ENCODE measurements around the gene CDPF1.

CDPF1 gene

GRCh38 chr22:46250035-46250782 is at the start of gene CDPF1:
Gene CDPF1, minus strand, starts transcription at chr22:46250293. Its CDS starts 2,009 bp downstream, at chr22:46248284.
- no peaks in the 10 kb centered on the region for H3K27me3 ChIP-seq (ENCODE audit: control insufficient read depth, insufficient read depth, low read length)
- H3K4me3 ChIP-seq (ENCODE audit: low read length), result peak within 1 kb of the TSS; percentile 92
- peak within 1 kb of the TSS; percentile 89 for H3K9ac ChIP-seq (ENCODE audit: low read length)
- H3K27ac ChIP-seq (ENCODE audit: low read depth, low read length), result peak within 1 kb of the TSS; percentile 87
- H3K4me1 ChIP-seq (ENCODE audit: control insufficient read depth, insufficient read depth, low read length), result peaks cover 14% of the 10 kb centered on the region
- H3K36me3 ChIP-seq (ENCODE audit: control insufficient read depth, insufficient read depth, low read length), result no peaks in the 10 kb centered on the region

GRCh38 chr22:46299101-46299500 is 49.0 kb upstream of the CDPF1 start:
- Histone ChIP-seq H3K9ac (ENCODE audit: low read length) (no peak overlapping the region), H3K27me3 (ENCODE audit: control insufficient read depth, insufficient read depth, low read length) (no peaks in the 10 kb centered on the region), H3K36me3 (ENCODE audit: control insufficient read depth, insufficient read depth, low read length) (no peaks in the 10 kb centered on the region), H3K4me1 (ENCODE audit: control insufficient read depth, insufficient read depth, low read length) (peaks cover 5% of the 10 kb centered on the region), H3K27ac (ENCODE audit: low read depth, low read length) (no peak overlapping the region), H3K4me3 (ENCODE audit: low read length) (no peak overlapping the region)

GRCh38 chr22:46297151-46297812 is 47.2 kb upstream of the CDPF1 start:
- Histone ChIP-seq H3K4me3 (ENCODE audit: low read length) (peak overlapping the region; percentile 57), H3K4me1 (ENCODE audit: control insufficient read depth, insufficient read depth, low read length) (peaks cover 5% of the 10 kb centered on the region), H3K27me3 (ENCODE audit: control insufficient read depth, insufficient read depth, low read length) (no peaks in the 10 kb centered on the region), H3K36me3 (ENCODE audit: control insufficient read depth, insufficient read depth, low read length) (peaks cover 7% of the 10 kb centered on the region), H3K27ac (ENCODE audit: low read depth, low read length) (no peak overlapping the region), H3K9ac (ENCODE audit: low read length) (no peak overlapping the region)

- Histone ChIP-seq H3K9ac (ENCODE audit: low read length) (peak within 1 kb of the TSS; percentile 50), H3K27ac (ENCODE audit: low read depth, low read length) (peak within 1 kb of the TSS; percentile 88), H3K4me3 (ENCODE audit: low read length) (peak within 1 kb of the TSS; percentile 73), H3K4me1 (ENCODE audit: control insufficient read depth, insufficient read depth, low read length) (peaks cover 5% of the 10 kb centered on the region), H3K36me3 (ENCODE audit: control insufficient read depth, insufficient read depth, low read length) (peaks cover 7% of the 10 kb centered on the region), H3K27me3 (ENCODE audit: control insufficient read depth, insufficient read depth, low read length) (no peaks in the 10 kb centered on the region)
Observed at GRCh38 chr22:46296257-46297150, 46.4 kb upstream of the CDPF1 start, which contains the start of gene GTSE1. Gene GTSE1, plus strand, starts transcription at chr22:46296870. Its CDS starts 531 bp downstream, at chr22:46297401.

- peaks cover 5% of the 10 kb centered on the region for H3K4me1 ChIP-seq (ENCODE audit: control insufficient read depth, insufficient read depth, low read length)
- H3K27me3 ChIP-seq (ENCODE audit: control insufficient read depth, insufficient read depth, low read length), result no peaks in the 10 kb centered on the region
- H3K36me3 ChIP-seq (ENCODE audit: control insufficient read depth, insufficient read depth, low read length), result peaks cover 9% of the 10 kb centered on the region
- H3K27ac ChIP-seq (ENCODE audit: low read depth, low read length), result peak overlapping the region; percentile 88
- H3K9ac ChIP-seq (ENCODE audit: low read length), result no peak overlapping the region
- peak overlapping the region; percentile 73 for H3K4me3 ChIP-seq (ENCODE audit: low read length)
Observed at GRCh38 chr22:46295277-46295971, 45.3 kb upstream of the CDPF1 start.

- Histone ChIP-seq H3K27ac (ENCODE audit: low read depth, low read length) (no peak overlapping the region), H3K4me1 (ENCODE audit: control insufficient read depth, insufficient read depth, low read length) (peaks cover 5% of the 10 kb centered on the region), H3K27me3 (ENCODE audit: control insufficient read depth, insufficient read depth, low read length) (no peaks in the 10 kb centered on the region), H3K4me3 (ENCODE audit: low read length) (no peak overlapping the region), H3K36me3 (ENCODE audit: control insufficient read depth, insufficient read depth, low read length) (peaks cover 15% of the 10 kb centered on the region), H3K9ac (ENCODE audit: low read length) (no peak overlapping the region)
Observed at GRCh38 chr22:46294784-46295183, 44.7 kb upstream of the CDPF1 start.

GRCh38 chr22:46293577-46294260 is 43.6 kb upstream of the CDPF1 start:
- H3K9ac ChIP-seq (ENCODE audit: low read length), result no peak overlapping the region
- peaks cover 24% of the 10 kb centered on the region for H3K36me3 ChIP-seq (ENCODE audit: control insufficient read depth, insufficient read depth, low read length)
- H3K27ac ChIP-seq (ENCODE audit: low read depth, low read length), result no peak overlapping the region
- H3K27me3 ChIP-seq (ENCODE audit: control insufficient read depth, insufficient read depth, low read length), result no peaks in the 10 kb centered on the region
- peaks cover 5% of the 10 kb centered on the region for H3K4me1 ChIP-seq (ENCODE audit: control insufficient read depth, insufficient read depth, low read length)
- H3K4me3 ChIP-seq (ENCODE audit: low read length), result no peak overlapping the region

- Histone ChIP-seq H3K9ac (ENCODE audit: low read length) (no peak overlapping the region), H3K4me1 (ENCODE audit: control insufficient read depth, insufficient read depth, low read length) (peaks cover 5% of the 10 kb centered on the region), H3K4me3 (ENCODE audit: low read length) (no peak overlapping the region), H3K36me3 (ENCODE audit: control insufficient read depth, insufficient read depth, low read length) (peaks cover 25% of the 10 kb centered on the region), H3K27me3 (ENCODE audit: control insufficient read depth, insufficient read depth, low read length) (no peaks in the 10 kb centered on the region), H3K27ac (ENCODE audit: low read depth, low read length) (peak overlapping the region; percentile 3)
Observed at GRCh38 chr22:46292732-46293131, 42.6 kb upstream of the CDPF1 start.

- peaks cover 5% of the 10 kb centered on the region for H3K4me1 ChIP-seq (ENCODE audit: control insufficient read depth, insufficient read depth, low read length)
- H3K9ac ChIP-seq (ENCODE audit: low read length), result no peak overlapping the region
- H3K36me3 ChIP-seq (ENCODE audit: control insufficient read depth, insufficient read depth, low read length), result peaks cover 27% of the 10 kb centered on the region
- no peak overlapping the region for H3K27ac ChIP-seq (ENCODE audit: low read depth, low read length)
- H3K27me3 ChIP-seq (ENCODE audit: control insufficient read depth, insufficient read depth, low read length), result no peaks in the 10 kb centered on the region
- H3K4me3 ChIP-seq (ENCODE audit: low read length), result no peak overlapping the region
Observed at GRCh38 chr22:46292173-46292572, 42.1 kb upstream of the CDPF1 start.

- no peak overlapping the region for H3K4me3 ChIP-seq (ENCODE audit: low read length)
- peaks cover 27% of the 10 kb centered on the region for H3K36me3 ChIP-seq (ENCODE audit: control insufficient read depth, insufficient read depth, low read length)
- no peaks in the 10 kb centered on the region for H3K27me3 ChIP-seq (ENCODE audit: control insufficient read depth, insufficient read depth, low read length)
- no peak overlapping the region for H3K27ac ChIP-seq (ENCODE audit: low read depth, low read length)
- H3K4me1 ChIP-seq (ENCODE audit: control insufficient read depth, insufficient read depth, low read length), result peaks cover 3% of the 10 kb centered on the region
- H3K9ac ChIP-seq (ENCODE audit: low read length), result no peak overlapping the region
Observed at GRCh38 chr22:46290843-46291785, 41.0 kb upstream of the CDPF1 start.
